Heart left ventricle (tissue), 13 donors: ENCODE data around the gene TMEM51.

Experiments
- POLR2A ChIP-seq, 2 donors: fragments of 450-650 bp; IDR thresholded peaks; one replicate each; pipeline ENCODE4 v1.6.1; 2017; ENCODE audit warnings: antibody characterized with exemption in 2 of 2, mild to moderate bottlenecking in 2 of 2, moderate library complexity in 2 of 2
- TF ChIP-seq, protein P1 (sequence below), 12 donors: fragments of 200-600 bp; sonication (generic) in 4 of 12; IDR thresholded peaks; one replicate each; pipeline versions ENCODE4 v1.5.0 to v1.8.0; 2018 to 2022; ENCODE audit warnings: antibody characterized with exemption in 12 of 12, mild to moderate bottlenecking in 5 of 12
- donor health status: ischemic (EF 13 %, LVEDD 7.1; RV severe dilation, severe dysfunction).
- donor health status: DM: no; HTN: yes; CAD: no.
- donor health status: DM: no; HTN: no; CAD: no.
- donor health status: ischemic (EF 25% LVEDD 6.9; RV normal size, moderate dysfunction).
- donor health status: ischemic (EF 25% LVEDD 5.7; RV mildly dilated, moderate dysfunction).
- donor health status: ischemic (EF 35%, LVEDD 5.7; RV mildly dilated, moderate dysfunction).
- donor health status: nonischemic (EF 11% LVEDD 7.7; RV severe dilation, severe dysfunction).
- donor health status: DM: yes; HTN: yes; CAD: no.
- donor health status: PGD.
- donor health status: ischemic (EF 29% LVEDD 5.4; RV normal size, mild dysfunction).
- donor health status: nonischemic (EF 23%, LVEDD 6.1; RV moderate dilation, normal function).

DNA sequence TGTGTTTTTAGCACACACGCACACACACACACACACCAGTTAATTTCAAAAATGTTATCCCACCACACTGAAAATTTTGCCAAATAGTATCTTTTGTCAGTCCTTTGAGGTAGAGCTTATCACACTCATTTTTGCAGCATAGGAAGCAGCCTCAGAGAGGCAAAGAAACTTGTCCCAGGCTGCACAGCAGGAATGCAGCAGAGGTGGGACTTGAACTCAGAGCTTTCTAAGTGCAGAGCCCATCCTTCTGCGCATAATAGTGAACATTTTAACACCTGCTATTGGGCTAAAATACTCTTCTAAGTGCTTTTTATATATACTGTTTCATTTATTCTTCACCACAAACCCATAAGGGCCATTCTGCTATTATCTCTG lies 108.4 kb downstream of the TMEM51 start:
- TF ChIP-seq, protein P1, sequence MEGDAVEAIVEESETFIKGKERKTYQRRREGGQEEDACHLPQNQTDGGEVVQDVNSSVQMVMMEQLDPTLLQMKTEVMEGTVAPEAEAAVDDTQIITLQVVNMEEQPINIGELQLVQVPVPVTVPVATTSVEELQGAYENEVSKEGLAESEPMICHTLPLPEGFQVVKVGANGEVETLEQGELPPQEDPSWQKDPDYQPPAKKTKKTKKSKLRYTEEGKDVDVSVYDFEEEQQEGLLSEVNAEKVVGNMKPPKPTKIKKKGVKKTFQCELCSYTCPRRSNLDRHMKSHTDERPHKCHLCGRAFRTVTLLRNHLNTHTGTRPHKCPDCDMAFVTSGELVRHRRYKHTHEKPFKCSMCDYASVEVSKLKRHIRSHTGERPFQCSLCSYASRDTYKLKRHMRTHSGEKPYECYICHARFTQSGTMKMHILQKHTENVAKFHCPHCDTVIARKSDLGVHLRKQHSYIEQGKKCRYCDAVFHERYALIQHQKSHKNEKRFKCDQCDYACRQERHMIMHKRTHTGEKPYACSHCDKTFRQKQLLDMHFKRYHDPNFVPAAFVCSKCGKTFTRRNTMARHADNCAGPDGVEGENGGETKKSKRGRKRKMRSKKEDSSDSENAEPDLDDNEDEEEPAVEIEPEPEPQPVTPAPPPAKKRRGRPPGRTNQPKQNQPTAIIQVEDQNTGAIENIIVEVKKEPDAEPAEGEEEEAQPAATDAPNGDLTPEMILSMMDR (IDR thresholded peaks at IDR 0.05) = no peak
- TF ChIP-seq POLR2A (IDR thresholded peaks at IDR 0.05) = no peak
